HG03060 (cell line): ENCODE measurements around the gene LRRN2.

Experiments
- ATAC-seq: cut with Tn5 transposase; IDR thresholded peaks from one replicate; pipeline ENCODE4 v1.9.1; 2021; ENCODE audit warnings: low read depth, moderate number of reproducible peaks; ENCODE audit not compliant: unreplicated experiment

LRRN2 gene

DNA sequence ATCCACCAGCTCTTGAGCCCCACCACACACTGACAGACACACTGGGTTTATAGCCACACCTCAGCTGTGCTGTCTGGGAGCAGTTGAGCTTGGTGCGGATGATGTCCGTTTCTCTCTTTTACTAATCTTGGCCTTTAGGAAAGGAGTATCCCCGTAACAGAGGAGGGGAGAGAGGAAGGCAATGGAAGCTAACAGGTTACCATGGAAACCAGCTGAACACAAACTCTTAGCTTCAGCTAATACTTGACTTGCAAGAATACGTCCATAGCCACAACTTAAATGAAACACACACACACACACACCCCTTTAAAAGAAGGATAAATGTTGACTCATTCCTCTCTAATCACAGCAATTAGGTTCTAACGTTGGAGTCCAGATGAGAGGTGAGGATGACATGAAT, 28.0 kb upstream of the LRRN2 start:
- ATAC-seq: no peak

DNA sequence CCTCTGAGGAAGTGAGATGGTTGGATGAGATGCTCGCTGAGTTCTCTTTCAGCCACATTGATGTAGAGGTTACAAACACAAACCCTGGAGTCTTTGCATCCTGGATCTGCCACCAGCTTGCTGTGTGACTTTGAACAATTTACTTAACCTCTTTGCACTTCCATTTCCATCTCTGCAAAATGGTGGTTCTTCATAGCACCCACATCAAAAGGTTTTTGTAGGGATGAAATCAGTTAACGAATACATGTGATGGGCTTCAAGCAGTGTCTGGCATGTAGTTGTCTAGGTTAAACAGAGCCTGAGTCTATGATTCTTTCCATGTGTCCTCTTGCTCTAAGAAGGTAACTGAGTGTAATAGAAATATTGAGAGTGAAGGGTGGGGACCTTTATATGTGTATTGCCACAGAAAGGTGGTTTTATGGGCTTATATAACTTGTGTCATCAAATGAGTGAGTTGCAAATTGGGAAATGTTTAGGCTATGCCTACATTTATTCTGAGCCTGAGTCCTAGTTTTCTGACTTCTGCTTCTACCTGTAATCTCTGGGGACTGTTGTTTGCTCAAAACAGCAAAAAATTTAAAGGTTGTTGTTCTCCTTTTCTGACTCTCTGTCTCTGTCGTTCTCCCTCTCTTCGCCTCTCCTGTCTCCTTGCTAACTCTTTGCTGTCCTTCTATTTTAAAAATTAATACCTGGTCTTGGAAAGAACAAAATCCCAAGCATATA, 27.3 kb upstream of the LRRN2 start:
- no peak for ATAC-seq

DNA sequence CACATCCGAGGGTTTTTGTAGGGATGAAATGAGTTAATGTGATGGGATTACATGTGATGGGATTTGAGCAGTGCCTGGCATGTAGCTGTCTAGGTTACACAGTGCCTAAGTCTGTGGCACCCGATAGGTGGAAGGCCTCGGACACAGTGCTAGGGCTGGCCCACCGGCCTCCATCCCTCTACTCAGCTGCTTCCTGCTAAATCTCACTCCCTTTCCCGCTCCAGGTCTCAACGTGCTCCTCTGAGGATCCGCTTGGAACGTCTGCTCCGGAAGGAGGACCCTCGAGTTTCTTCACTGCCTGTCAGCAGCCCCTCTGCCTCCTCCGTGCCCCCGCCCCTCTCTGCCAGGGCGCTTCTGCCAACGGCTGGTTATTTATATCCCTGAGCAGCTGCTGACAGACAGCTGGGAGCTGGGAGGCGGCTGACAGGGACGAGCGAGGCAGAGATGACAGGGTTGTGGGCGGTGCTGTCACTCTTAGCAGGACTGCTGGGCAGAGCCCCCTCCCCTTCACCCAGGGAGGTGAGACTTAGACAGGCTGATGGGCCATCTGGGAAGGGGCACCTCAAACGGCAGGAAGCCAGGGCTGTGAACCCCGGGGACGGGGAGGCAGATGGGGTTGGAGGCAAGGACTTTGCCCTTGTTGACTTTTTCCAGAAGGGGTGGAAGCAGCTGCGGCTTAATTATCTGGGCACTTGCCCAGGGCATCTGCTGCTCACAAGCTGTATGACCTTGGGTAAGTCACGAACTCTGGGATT, 26.6 kb upstream of the LRRN2 start:
- ATAC-seq: no peak

DNA sequence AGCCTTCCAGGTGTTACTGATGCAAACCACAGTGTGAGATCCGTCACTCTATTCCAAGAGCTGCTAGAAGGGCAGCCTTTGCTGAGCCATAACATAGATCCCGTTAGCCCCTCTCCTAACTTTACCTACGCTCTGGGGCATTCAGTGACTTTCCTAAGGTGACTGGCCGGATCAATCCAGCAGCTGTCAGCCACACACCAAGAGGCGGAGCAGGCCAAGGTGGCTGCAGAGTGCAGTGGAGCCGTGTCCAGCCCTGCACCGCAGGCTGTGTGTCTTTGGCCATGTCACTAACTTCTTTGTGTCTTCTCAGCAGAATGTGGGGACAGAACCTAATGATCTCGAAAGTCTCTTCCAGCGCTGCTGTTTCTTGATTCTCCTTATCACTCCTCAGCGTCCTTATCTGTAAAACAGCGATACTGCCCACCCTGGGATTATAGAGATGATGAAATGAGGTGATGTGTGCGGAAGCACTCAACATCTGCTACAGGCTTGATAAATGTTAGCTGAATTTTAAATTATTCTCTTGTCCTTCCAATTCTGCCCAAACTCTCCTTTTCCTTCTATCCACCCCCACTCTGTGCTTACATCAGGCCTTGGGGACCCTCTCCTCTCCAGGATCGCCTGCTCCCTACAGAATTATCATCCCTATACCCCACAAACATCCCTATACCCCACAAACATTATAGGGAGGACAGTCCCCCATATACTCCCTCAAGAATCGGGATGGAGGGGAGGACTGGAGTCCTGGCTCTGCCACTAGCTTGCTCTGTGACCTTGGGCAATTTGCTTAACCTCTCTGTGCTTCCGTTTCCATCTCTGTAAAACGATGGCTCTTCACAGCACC, 25.8 kb upstream of the LRRN2 start:
- ATAC-seq: no peak

DNA sequence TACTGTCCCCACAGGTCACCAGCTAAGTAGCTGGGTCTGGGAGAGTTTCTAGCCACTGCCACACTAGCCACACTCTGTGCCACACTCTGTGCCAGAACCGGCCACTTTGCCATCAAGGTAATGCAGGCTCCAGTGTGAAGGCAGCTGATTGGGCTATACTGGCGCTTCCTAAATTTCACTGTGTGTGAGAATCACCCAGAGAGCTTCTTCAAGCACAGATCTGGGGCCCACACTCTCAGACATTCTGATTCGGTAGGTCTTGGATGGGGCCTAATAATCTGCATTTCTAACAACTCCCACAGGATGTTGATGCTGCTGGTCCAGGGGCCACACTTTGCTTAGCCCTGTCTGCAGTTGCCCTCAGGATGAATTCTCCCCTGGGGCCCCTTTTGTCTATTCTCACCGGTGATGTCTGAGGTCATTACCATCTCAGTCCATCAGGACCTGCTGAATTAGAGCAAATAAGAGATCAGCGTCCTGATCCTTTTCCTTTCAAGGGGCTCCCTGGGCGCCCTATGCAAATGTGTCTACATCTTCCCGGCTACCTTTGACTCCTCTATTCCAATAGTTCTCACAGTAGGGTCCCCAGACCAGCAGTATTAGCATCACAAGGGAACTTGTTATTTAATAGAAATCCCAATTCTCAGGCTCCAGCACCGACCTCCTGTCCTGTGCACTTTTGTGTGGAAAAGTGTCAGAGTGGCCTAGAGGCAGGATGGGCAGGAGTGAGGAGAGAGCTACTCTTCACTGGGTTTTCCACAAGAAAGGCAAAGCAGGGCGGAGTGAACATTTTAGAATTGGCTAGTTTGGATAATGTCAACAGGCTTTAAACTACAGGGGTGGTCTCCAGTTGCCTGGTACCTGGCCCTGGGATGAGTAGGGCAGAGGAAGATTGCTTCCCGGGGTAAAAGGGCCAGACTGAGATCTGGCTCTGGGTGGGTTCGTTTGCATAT, 24.7 kb upstream of the LRRN2 start:
- ATAC-seq: no peak

DNA sequence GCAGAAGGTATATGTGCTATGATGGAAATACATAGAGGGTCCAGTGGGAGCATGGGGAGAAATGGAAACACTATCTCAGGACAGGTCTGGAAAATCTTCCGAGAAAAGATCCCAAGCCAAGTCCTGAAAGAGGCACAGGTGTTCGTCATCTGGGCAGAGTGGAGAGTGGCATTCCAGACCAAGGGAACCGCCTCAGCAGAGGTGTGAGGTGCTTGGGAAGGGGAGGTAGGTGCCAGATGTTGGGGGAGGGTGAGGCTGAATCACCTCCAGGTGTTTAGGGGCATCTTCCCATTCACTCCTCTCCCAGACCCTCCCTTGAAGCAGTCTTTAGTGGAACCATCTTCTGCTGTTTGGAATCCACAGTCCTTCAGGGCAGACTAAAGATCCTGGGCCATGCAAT, 23.5 kb upstream of the LRRN2 start:
- ATAC-seq: no peak

DNA sequence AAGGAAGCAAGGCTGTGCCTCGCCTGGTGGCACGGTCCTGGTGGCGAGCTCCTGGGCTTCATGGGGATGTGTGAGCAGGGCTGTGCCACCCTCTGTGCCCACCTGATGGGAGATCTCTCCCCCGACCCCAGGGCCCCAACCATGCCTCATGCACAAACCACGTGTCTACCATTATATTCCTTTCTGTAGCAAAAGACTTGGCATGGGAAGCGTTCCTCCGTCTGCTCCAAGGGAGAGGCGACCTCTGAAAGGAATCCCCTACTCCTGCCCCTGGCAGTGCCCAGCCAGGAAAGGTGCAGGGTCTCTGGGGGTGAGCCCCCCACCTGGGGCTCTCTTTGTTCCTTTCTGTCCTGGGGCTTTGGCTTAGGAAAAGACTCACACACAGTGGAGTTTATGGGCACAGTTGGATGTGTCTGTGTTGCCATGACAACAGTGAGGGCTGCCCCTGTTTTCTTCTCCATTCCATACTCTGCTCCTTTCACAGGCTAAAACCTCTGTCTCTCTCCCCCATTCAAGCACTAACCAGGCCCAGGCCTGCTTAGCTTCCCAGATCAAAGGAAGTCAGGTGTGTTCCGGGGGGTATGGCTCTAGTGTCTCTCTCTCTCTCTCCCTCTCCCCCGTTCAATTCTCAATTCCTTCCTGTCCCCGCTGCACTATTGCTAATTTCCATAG, 21.4 kb upstream of the LRRN2 start:
- ATAC-seq: no peak

DNA sequence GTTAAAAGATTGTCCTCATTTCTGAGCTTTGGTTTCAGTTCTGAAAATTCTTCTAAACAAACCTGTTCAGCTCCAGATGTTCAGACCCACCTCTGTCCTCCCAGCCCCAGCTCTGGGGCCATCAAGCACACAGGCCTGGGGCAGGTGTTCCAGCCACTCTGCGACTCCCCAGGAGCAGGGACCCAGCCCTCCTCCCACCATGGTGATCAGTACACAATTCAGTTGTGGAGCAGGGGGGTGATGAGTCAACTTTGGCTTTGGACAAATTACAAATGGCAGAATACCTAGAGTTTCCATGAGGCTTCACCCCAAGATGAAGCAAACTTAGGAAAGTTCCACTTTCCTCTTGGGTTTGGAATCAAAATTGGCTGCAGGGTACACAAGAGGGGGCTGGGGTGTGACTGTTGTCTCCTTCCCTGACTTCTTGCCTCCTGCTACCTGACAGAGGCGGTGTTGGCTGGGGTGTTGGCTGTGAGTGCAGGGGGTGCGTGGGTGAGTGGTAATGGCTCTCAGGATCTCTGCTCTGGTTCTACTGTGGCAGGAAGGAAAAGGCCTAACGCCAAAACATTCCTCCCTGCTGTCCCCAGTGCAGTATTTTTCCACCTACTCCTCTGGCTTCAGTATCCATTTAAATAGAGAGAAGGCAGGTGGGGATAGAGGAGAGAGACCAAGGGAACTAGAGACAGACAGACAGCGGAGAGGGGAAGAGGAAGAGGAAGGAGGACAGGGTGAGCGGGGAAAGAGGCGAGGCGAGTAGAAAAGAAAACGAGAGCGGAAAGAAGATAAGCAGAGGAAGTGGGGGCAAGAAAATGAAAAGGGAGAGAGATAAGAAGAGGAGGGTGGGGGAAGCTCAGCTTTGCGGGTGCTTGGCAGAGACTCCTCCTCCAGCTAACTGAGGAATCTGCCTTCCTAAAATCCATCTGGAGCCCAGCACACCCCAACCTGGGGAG, 20.6 kb upstream of the LRRN2 start:
- no peak for ATAC-seq

DNA sequence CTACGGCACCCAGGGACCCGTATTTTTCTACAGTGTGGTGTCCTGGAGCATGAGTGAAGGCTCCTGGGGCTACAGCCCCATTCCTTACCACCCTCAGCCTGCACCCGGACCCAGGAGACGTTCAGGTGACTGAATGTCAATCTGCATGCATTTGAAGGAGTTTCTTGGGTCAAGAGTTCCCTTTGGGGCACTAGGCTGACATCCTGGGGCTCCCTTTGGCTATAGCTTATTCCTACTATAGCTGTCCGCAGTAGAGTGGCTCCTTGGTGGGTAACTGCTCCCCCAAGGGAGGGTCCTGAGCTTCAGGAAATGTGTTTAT, 19.9 kb upstream of the LRRN2 start:
- no peak for ATAC-seq

DNA sequence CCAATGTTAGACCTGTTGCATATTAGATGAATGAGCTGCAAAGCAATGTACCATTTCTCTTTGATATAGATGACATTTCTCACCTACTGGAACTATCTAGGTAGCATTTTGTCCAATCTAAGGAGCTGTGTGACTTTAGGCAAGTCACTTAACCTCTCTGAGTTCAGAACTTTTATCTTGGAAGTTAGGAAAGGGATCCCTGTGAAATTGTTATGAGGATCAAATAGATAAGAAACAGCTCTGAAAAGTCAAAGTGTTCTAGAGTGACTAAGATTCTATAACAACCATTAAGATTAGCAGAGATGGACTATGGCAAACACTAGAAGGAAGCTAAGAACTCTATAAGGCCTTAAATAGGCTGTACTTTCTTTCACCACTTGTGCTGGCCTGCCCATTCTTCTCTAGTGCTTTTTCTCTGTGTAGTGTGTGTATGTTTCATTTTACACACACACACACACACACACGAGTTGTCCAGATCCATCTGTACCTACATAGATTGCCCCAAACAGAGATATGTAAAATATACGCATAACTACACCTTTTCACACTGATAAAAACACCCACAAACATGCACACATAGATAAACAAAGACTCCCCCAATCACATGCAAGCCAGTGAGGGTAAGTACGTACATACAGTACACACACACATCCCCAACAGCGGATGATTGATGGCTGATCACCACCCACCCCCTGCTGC, 19.4 kb upstream of the LRRN2 start:
- no peak for ATAC-seq

DNA sequence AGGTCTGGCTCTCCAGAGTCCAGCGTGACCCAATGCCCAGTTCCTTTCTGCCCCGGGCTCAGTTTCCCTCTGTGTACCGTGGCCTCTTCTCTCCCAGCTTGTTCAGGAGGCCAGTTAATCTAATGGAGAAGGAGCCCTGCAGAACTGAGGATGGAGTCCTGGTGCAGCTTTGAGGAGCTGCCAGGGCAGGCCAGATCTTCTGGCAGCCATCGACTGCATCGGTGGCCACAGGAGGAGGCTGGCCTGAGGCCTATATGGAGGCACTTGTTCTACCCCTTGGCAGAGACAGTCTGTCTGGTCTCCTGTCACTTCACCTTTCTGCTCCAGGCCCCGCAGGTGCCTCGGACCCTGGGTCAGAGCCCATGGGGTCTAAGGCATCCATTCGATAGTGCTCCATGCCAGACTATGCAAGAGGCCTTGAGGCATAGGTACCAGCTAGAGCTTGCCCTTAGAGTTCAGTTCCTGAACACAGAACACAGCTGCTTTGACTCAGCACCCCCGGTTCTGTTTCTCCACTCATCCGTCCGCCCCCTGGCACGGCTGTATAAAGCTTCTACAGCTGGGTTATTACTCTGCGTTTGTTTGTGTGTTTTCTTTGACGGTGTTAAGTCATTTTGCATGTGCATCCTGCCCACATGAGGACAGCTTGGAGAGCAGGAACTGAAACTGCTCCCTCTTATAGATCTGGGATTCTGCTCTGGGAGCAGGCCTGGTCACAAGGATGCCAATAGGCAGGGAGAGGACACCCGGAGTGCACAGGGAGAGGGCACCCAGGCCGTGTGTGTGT, 18.5 kb upstream of the LRRN2 start:
- no peak for ATAC-seq

DNA sequence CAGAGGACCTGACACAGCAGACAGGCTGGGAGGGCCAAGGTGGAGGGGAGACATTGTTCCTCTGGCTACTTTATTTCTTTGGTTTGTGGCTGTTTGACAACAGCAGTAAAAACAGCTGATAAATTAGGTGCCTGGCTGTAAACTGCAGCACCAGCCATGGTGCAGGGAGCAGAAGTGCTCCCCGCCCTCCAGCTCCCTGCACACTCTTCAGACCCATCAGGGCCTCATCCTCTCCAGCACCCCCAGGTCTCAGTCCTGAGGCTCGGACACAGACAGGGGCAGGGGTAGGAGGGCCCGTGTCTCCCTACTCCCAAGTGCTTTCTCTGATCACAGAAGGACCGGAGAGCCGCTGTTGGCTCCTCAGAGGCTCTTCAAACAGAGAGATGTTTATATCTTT, 17.7 kb upstream of the LRRN2 start:
- ATAC-seq: no peak

DNA sequence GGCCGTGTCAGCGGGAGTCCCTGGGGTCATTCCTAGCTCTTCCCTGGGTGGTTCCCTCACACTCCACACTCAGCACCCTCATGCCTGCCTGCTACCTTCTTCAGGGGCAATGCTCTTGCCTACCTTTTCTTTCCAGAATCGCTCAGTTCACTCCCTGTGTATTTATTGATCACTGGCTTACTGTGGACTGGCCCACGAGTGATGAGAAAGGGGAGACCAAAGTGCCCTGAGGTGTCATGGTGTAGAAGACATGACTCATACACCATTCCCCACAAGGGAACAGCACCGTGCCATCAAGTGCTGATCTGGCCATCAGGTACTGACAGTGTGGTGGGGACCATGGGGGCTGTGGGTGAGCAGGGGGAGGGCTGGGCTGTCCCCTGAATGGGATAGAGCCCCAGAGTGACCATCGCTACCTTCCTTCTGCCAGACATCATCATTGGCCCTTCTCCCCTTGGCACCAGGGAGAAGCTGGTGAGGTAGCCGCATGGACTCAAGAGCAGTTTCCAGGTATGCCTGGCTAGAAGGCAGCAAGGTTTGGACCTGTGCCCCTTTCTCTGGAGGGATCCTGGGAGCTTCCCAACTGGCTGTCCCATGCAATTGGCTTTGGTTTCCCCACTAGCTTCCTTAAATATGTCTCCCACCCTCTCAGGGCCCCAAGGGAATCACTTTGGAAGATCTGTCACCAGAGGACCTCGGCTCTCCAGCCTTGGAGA, 17.2 kb upstream of the LRRN2 start:
- ATAC-seq: no peak

DNA sequence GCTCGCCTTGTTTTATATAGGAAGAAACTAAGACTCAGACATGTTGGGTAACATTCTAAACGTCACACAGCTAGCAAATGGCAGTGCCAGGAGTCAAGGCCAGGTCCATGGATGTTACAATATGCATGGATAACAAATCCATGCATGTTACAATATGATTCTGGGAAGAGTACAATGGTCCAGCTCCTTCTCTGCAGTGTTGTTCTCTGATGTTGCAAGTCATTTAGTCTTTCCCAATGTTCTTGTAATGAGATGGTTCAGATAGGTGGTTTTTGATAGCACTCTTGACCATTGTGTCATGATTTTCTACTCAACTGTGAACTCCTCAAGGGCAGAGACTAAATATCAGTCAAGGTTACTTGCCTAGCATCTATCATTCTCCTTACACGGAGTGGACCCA, 15.7 kb upstream of the LRRN2 start:
- no peak for ATAC-seq

DNA sequence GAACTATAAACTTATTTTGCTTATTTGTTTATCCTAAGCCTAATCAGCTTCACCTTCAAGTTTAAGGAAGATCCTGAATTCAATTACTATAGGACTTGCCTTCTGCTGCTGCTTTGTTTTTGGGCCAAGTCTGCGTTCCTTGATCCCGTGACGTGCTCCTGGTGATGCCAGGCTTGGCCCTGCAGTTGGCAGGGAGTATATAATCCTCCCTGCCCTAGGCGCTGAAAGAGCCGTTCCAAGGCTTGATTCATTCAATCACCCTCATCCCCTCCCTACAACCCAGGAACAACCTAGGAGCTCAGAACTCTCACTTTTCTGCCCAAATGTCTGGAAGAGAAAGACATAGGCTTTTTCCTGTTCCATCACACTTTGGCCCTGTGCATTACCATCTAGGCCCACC, 12.4 kb upstream of the LRRN2 start:
- ATAC-seq: no peak

DNA sequence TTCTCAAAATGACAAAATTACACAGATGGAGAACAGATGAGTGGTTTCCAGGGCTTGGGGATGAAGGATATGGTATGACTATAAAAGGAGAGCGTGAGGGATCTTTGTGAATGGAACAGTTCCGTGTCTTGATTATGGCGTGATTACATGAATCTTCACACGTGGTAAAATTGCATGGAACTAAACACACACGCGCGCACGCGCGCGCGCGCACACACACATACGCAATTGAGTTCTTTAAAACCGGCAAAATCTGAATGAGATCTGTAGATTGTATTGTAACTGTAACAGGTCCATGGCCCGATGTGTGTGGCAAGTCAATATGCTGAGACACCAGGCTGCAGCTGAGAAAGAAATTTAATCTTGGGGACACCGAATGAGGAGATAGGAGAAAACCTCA, 11.1 kb upstream of the LRRN2 start:
- ATAC-seq: no peak

DNA sequence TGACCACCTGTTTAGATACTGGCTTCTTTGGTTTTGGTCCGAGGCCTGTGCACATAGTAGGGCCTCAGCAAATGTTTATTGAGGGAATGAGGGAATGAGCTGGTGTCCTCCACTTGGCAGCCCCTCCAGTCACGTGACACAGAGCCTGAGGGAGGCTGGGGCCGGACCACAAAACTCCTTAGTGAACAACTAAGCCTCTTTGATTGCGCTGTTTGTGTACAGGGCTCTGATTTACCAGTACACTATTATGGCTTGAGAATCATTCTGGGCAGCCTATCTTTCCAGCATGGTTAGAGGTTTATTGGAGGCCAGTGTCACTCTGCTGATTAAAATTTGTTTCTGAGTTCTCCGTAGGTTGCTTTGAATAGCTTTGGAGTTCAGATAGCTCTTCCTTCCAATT, 10.2 kb upstream of the LRRN2 start:
- no peak for ATAC-seq
